Lung (tissue), 12 donors: ENCODE measurements around the gene LEKR1. TPM values are rescaled to one million over a fixed set of nuclear protein-coding genes. Genes with fewer than 3 reads are reported as not detected.

Source experiments
- ATAC-seq: fragments of 200-7000 bp; cut with Tn5 transposase; one replicate; pipeline ENCODE4 v1.9.1; 2020; ENCODE audit warnings: moderate number of reproducible peaks; ENCODE audit not compliant: insufficient read depth, low FRiP score
- DNase-seq, 3 donors: peaks; one replicate each; pipeline ENCODE4 v3.0.0-alpha.2; 2013 to 2017
- H3K27ac ChIP-seq, 2 donors: one replicate each; pipeline ENCODE4 v1.5.1; 2013; ENCODE audit warnings: mild to moderate bottlenecking in 2 of 2, moderate library complexity in 2 of 2, control low read depth in 1 of 2, inconsistent platforms in 1 of 2, low read depth in 1 of 2, low read length in 1 of 2
- H3K27me3 ChIP-seq, 3 donors: one replicate each; pipeline ENCODE4 v1.5.1; 2013; ENCODE audit warnings: low read length in 2 of 3; ENCODE audit not compliant: control insufficient read depth in 3 of 3, insufficient read depth in 3 of 3
- H3K36me3 ChIP-seq, 4 donors: one replicate each; pipeline ENCODE4 v1.5.1; 2013; ENCODE audit warnings: low read length in 4 of 4, mild to moderate bottlenecking in 1 of 4, moderate library complexity in 1 of 4; ENCODE audit not compliant: control insufficient read depth in 4 of 4, insufficient read depth in 4 of 4
- H3K4me1 ChIP-seq, 5 donors: one replicate each; pipeline ENCODE4 v1.5.1; 2013; ENCODE audit warnings: low read length in 5 of 5, mild to moderate bottlenecking in 2 of 5, moderate library complexity in 1 of 5; ENCODE audit not compliant: control insufficient read depth in 5 of 5, insufficient read depth in 5 of 5
- H3K4me3 ChIP-seq: one replicate; pipeline ENCODE4 v1.5.1; 2013; ENCODE audit warnings: mild to moderate bottlenecking, control low read depth, moderate library complexity
- H3K9ac ChIP-seq, 2 donors: one replicate each; pipeline ENCODE4 v1.5.1; 2013; ENCODE audit warnings: low read length in 2 of 2, control low read depth in 1 of 2; ENCODE audit not compliant: insufficient read depth in 1 of 2
- H3K9me3 ChIP-seq, 4 donors: one replicate each; pipeline ENCODE4 v1.5.1; 2013; ENCODE audit warnings: low read length in 3 of 4, mild to moderate bottlenecking in 1 of 4, moderate library complexity in 1 of 4; ENCODE audit not compliant: control insufficient read depth in 4 of 4, insufficient read depth in 3 of 4
- CTCF ChIP-seq: IDR thresholded peaks from 2 replicates; pipeline ENCODE4 v1.5.1; 2012; ENCODE audit warnings: mild to moderate bottlenecking; ENCODE audit errors: control extremely low read depth, extremely low read depth
- WGBS, 2 donors: extraction: QIAGEN DNeasy Blood & Tissue Kit; methylation state at CpG; one replicate each; pipeline ENCODE4 v1.1.7; 2013; 5-methylcytosine and 5-hydroxymethylcytosine counted together
- polyA plus RNA-seq, 2 donors: library from polyadenylated mRNA; stranded (reverse); fragments of 200-250 nt; gene quantifications; one replicate each; pipeline ENCODE4 v1.2.1, GENCODE V29; 2013
- total RNA-seq, 2 donors: library from RNA; depleted of rRNA in 1 of 2; stranded (reverse); fragments of >200 nt in 1 of 2; gene quantifications; one replicate each; pipeline ENCODE4 v1.2.1, GENCODE V29; 2014 to 2021
- donor health status: control.
- donor health status: control.
- donor health status: Bipolar disorder and iron deficiency.
- donor health status: healthy.
- donor health status: DM: yes; HTN: yes; CAD: no.

The LEKR1 gene
- total and polyA plus RNA-seq, 4 donors: 0.71 to 5.4 (median 3.2) TPM

- TF ChIP-seq CTCF: no peak
- Histone ChIP-seq H3K9me3 (no peaks in the 10 kb centered on the region), H3K9ac (no peak overlapping the region), H3K4me1 (peaks cover 0 to 10% (median 3%) of the 10 kb centered on the region in 5 donors), H3K27ac (peak overlapping the region; percentile 76 to 96), H3K27me3 (peaks cover 0 to 9% (median 0%) of the 10 kb centered on the region in 3 donors), H3K36me3 (no peaks in the 10 kb centered on the region), H3K4me3 (no peak overlapping the region)
- DNase-seq: no peak
- no peak for ATAC-seq
- WGBS, 2 donors: 90 to 92% methylated on average over 2 of the region's 2 CpGs
These were observed 7.9 kb upstream of the LEKR1 start for GRCh38 chr3:156818273-156818651.

GRCh38 chr3:156818890-156819289, 7.3 kb upstream of the LEKR1 start:
- no peak for ATAC-seq
- no peak overlapping the region for H3K4me3 ChIP-seq
- no peak for DNase-seq
- peaks cover 0 to 10% (median 3%) of the 10 kb centered on the region in 5 donors for H3K4me1 ChIP-seq
- TF ChIP-seq CTCF: no peak
- peaks cover 0 to 9% (median 0%) of the 10 kb centered on the region in 3 donors for H3K27me3 ChIP-seq
- no peaks in the 10 kb centered on the region for H3K36me3 ChIP-seq
- H3K27ac ChIP-seq: no peak overlapping the region
- WGBS, 2 donors: 83 to 87% methylated on average over 3 of the region's 3 CpGs
- H3K9me3 ChIP-seq: no peaks in the 10 kb centered on the region
- no peak overlapping the region for H3K9ac ChIP-seq

GRCh38 chr3:156819842-156820691, 6.1 kb upstream of the LEKR1 start:
- Histone ChIP-seq H3K9ac (no peak overlapping the region), H3K4me3 (no peak overlapping the region), H3K36me3 (no peaks in the 10 kb centered on the region), H3K4me1 (peaks cover 0 to 10% (median 3%) of the 10 kb centered on the region in 5 donors), H3K9me3 (no peaks in the 10 kb centered on the region), H3K27ac (no peak overlapping the region), H3K27me3 (peaks cover 0 to 9% (median 0%) of the 10 kb centered on the region in 3 donors)
- WGBS, 2 donors: 60 to 79% methylated on average over 6 of the region's 6 CpGs
- ATAC-seq (no peak), DNase-seq (no peak)
- TF ChIP-seq CTCF: no peak
